Measurements from ENCODE around the gene KCNN4.

The KCNN4 gene

DNA sequence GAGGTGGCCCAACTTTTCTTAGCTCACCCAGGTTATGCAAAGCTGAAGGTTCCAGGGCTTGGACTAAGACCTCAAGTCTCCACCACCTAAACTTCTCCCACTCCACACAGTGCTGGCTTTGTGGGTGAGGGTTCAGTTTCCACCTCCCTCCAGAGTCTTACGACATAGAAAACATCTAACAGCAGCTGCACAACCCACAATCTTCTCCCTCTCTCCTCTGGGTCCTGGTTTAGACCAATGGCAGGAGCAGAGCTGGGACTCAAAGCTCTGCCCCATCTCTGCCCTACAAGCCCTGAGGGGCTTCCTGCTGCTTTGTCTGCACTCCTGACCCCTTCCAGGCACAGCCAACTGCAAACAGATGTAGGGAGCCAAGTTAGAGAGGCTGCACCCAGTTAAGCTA, 48.9 kb downstream of the KCNN4 start:
- H2AFZ ChIP-seq (ENCODE audit: low read length), result no peak overlapping the region
- no peak overlapping the region for H3K4me2 ChIP-seq (ENCODE audit: low read depth, low read length, poor library complexity, severe bottlenecking)
- H3K9me2 ChIP-seq (replicated peaks; ENCODE audit: low read depth, low read length), result no peaks in the 10 kb centered on the region
- H4K20me1 ChIP-seq (ENCODE audit: insufficient read depth, low read length, poor library complexity, severe bottlenecking), result no peaks in the 10 kb centered on the region
- no peaks in the 10 kb centered on the region for H3F3A ChIP-seq (ENCODE audit: low read depth)
- no peaks in the 10 kb centered on the region for H3K9me3 ChIP-seq (ENCODE audit: insufficient read depth, low read depth, low read length)
- no peaks in the 10 kb centered on the region for H3K4me1 ChIP-seq (ENCODE audit: insufficient read depth, low read length, poor library complexity, severe bottlenecking)
- H3K27me3 ChIP-seq (ENCODE audit: insufficient read depth, low read length, poor library complexity, severe bottlenecking), result no peaks in the 10 kb centered on the region
- H3K9ac ChIP-seq (ENCODE audit: low read depth, low read length, poor library complexity, severe bottlenecking), result no peak overlapping the region
- TF ChIP-seq EZH2phosphoT487 (IDR thresholded peaks at IDR 0.05; ENCODE audit: borderline replicate concordance), result no peak
- TF ChIP-seq, protein P1, sequence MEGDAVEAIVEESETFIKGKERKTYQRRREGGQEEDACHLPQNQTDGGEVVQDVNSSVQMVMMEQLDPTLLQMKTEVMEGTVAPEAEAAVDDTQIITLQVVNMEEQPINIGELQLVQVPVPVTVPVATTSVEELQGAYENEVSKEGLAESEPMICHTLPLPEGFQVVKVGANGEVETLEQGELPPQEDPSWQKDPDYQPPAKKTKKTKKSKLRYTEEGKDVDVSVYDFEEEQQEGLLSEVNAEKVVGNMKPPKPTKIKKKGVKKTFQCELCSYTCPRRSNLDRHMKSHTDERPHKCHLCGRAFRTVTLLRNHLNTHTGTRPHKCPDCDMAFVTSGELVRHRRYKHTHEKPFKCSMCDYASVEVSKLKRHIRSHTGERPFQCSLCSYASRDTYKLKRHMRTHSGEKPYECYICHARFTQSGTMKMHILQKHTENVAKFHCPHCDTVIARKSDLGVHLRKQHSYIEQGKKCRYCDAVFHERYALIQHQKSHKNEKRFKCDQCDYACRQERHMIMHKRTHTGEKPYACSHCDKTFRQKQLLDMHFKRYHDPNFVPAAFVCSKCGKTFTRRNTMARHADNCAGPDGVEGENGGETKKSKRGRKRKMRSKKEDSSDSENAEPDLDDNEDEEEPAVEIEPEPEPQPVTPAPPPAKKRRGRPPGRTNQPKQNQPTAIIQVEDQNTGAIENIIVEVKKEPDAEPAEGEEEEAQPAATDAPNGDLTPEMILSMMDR (conservative IDR thresholded peaks at IDR 0.05; ENCODE audit: low read length), result no peak
- no peak overlapping the region for H3K4me3 ChIP-seq (ENCODE audit: low read length, poor library complexity, severe bottlenecking)
- H3K36me3 ChIP-seq (ENCODE audit: insufficient read depth, low read length), result peaks cover 73% of the 10 kb centered on the region; the same call in 1 of the 2 replicates
- no peaks in the 10 kb centered on the region for H3K79me2 ChIP-seq (ENCODE audit: insufficient read depth, low read length)

DNA sequence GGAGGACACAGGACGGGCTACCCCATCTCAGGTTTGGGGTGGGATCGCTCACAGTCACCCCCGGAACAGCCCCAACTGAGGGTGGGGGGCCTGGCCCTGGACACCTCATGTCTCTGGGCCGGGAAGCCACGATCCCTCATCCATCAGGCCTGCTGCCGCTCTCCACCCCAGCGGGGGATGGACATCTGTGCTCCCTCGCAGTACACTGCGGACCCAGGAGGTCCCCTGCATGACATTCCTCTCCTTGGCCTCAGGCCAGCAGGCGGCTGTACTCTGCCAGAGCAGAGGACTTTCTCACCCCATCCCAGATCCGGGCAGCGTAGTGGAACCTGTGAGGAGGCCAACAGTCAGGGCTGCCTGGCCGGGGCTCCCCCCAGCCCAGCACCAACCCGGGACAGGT, 49.4 kb downstream of the KCNN4 start:
- Histone ChIP-seq H3K4me3 (ENCODE audit: low read length, poor library complexity, severe bottlenecking) (no peak overlapping the region), H3K4me1 (ENCODE audit: insufficient read depth, low read length, poor library complexity, severe bottlenecking) (no peaks in the 10 kb centered on the region), H3K36me3 (ENCODE audit: insufficient read depth, low read length) (peaks cover 68% of the 10 kb centered on the region; the same call in 1 of the 2 replicates), H2AFZ (ENCODE audit: low read length) (no peak overlapping the region), H3K27me3 (ENCODE audit: insufficient read depth, low read length, poor library complexity, severe bottlenecking) (no peaks in the 10 kb centered on the region), H3K79me2 (ENCODE audit: insufficient read depth, low read length) (no peaks in the 10 kb centered on the region), H3K9ac (ENCODE audit: low read depth, low read length, poor library complexity, severe bottlenecking) (no peak overlapping the region), H4K20me1 (ENCODE audit: insufficient read depth, low read length, poor library complexity, severe bottlenecking) (no peaks in the 10 kb centered on the region), H3K4me2 (ENCODE audit: low read depth, low read length, poor library complexity, severe bottlenecking) (no peak overlapping the region), H3F3A (ENCODE audit: low read depth) (no peaks in the 10 kb centered on the region), H3K9me3 (ENCODE audit: insufficient read depth, low read depth, low read length) (no peaks in the 10 kb centered on the region), H3K9me2 (replicated peaks; ENCODE audit: low read depth, low read length) (no peaks in the 10 kb centered on the region)
- TF ChIP-seq EZH2phosphoT487 (IDR thresholded peaks at IDR 0.05; ENCODE audit: borderline replicate concordance), result no peak
- TF ChIP-seq, protein P1 (conservative IDR thresholded peaks at IDR 0.05; ENCODE audit: low read length), result no peak

DNA sequence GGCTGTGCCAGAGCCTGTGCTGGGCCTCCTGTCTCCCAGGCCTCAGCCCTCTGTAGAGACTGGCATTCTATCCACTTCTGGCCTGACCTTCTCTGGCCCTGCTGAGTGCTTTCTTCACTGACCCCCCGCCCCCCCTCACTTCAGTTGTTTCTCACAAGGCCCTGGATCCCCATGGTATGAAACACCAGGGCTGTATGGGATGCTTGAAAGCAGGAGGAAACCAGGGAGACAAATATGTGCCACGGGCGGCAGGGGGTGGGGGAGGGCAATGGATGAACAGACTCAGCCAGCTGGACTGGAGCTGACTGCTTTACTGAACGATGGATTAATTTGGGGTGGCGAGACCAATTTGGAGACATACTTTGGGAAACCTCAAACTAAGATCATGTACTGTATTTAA, 50.9 kb downstream of the KCNN4 start:
- Histone ChIP-seq H3K4me1 (ENCODE audit: insufficient read depth, low read length, poor library complexity, severe bottlenecking) (no peaks in the 10 kb centered on the region), H4K20me1 (ENCODE audit: insufficient read depth, low read length, poor library complexity, severe bottlenecking) (no peaks in the 10 kb centered on the region), H3K9me3 (ENCODE audit: insufficient read depth, low read depth, low read length) (no peaks in the 10 kb centered on the region), H3K4me3 (ENCODE audit: low read length, poor library complexity, severe bottlenecking) (no peak overlapping the region), H3K36me3 (ENCODE audit: insufficient read depth, low read length) (peaks cover 59% of the 10 kb centered on the region; the same call in 1 of the 2 replicates), H3K27me3 (ENCODE audit: insufficient read depth, low read length, poor library complexity, severe bottlenecking) (no peaks in the 10 kb centered on the region), H3K79me2 (ENCODE audit: insufficient read depth, low read length) (no peaks in the 10 kb centered on the region), H3F3A (ENCODE audit: low read depth) (no peaks in the 10 kb centered on the region), H3K4me2 (ENCODE audit: low read depth, low read length, poor library complexity, severe bottlenecking) (no peak overlapping the region), H3K9ac (ENCODE audit: low read depth, low read length, poor library complexity, severe bottlenecking) (no peak overlapping the region), H3K9me2 (replicated peaks; ENCODE audit: low read depth, low read length) (no peaks in the 10 kb centered on the region), H2AFZ (ENCODE audit: low read length) (no peak overlapping the region)
- TF ChIP-seq EZH2phosphoT487 (IDR thresholded peaks at IDR 0.05; ENCODE audit: borderline replicate concordance), result no peak
- TF ChIP-seq, protein P1 (conservative IDR thresholded peaks at IDR 0.05; ENCODE audit: low read length), result no peak

Data from Loucy (cell line).